ENCODE measurements around the gene RRM2. TPM values are rescaled to one million over a fixed set of nuclear protein-coding genes. Genes with fewer than 3 reads are reported as not detected.

The RRM2 gene
- total and polyA plus RNA-seq, 5 donors: 0.37 to 6.1 (median 1.3) TPM

DNA sequence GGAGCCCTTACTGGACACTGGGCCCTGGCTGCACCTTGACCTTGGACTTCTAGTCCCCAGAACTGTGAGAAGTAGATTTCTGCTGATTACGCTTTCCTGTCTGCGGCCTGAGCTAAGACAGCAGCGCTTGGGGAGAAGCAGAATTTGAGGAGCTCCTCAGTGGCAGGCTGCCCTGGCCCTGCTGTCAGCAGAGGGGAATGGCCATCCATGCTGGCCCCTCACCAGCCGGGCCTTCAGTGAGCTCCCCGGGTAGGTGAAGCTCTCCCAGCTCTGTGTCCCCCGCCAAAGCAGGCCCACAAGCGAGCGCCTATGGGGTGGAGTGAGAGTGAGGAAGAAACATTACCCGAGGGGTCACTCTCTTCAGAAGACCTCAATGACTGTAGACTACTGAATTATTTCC, 51.6 kb downstream of the RRM2 start:
- WGBS: 93% methylated on average over 9 of the region's 9 CpGs
- DNase-seq (peak in 1 of 3 donors; percentile 33), ATAC-seq (no peak)
- H3K9me3 ChIP-seq (ENCODE audit: control insufficient read depth, low read length): no peaks in the 10 kb centered on the region
- intact Hi-C loops (cut with DNase I): no loop called here
- H3K4me1 ChIP-seq (ENCODE audit: control insufficient read depth, insufficient read depth, low read length): no peaks in the 10 kb centered on the region
- H3K4me3 ChIP-seq (ENCODE audit: low read length): no peak overlapping the region
- H3K27me3 ChIP-seq (ENCODE audit: control insufficient read depth, insufficient read depth): no peaks in the 10 kb centered on the region
- H3K27ac ChIP-seq (ENCODE audit: low read length): no peak overlapping the region

DNA sequence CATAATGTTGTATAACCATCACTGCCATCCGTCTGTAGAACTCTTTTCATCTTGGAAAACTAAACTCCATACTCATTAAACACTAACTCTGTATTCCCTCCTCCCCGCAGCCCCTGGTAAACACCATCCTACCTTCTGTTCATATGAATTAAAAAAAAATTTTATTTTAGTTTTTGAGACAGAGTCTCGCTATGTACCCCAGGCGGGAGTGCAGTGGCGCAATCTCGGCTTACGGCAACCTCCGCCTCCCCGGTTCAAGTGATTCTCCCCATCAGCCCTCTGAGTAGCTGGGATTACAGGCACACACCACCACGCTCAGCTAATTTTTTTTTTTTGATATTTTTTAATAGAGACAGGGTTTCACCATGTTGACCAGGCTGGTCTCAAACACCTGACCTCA, 52.9 kb downstream of the RRM2 start:
- WGBS: 98% methylated on average over 10 of the region's 10 CpGs
- no peak for ATAC-seq
- intact Hi-C loops (cut with DNase I): no loop called here
- Histone ChIP-seq H3K4me1 (ENCODE audit: control insufficient read depth, insufficient read depth, low read length) (no peaks in the 10 kb centered on the region), H3K9me3 (ENCODE audit: control insufficient read depth, low read length) (no peaks in the 10 kb centered on the region), H3K27ac (ENCODE audit: low read length) (no peak overlapping the region), H3K27me3 (ENCODE audit: control insufficient read depth, insufficient read depth) (no peaks in the 10 kb centered on the region), H3K4me3 (ENCODE audit: low read length) (no peak overlapping the region)
- DNase-seq: no peak

DNA sequence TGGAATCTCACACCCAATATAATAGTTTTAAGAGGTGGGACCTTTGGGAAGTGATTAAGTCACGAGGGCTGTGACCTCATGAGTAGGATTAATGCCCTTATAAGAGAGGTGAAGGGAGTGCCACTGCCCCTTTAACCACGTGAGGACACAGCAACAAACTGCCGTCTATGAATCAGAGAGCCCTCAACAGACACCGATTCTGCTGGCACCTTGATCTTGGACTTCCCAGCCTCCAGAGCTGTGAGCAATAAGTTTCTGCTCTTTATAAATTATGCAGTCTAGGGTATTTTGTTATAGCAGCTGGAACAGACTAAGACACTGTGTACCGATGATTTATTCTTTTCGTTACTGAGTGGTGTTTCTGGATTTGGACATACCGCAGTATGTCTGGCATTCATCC, 56.2 kb downstream of the RRM2 start:
- 95% methylated on average over 7 of the region's 7 CpGs for WGBS
- Histone ChIP-seq H3K27me3 (ENCODE audit: control insufficient read depth, insufficient read depth) (no peaks in the 10 kb centered on the region), H3K9me3 (ENCODE audit: control insufficient read depth, low read length) (no peaks in the 10 kb centered on the region), H3K4me1 (ENCODE audit: control insufficient read depth, insufficient read depth, low read length) (no peaks in the 10 kb centered on the region), H3K4me3 (ENCODE audit: low read length) (no peak overlapping the region), H3K27ac (ENCODE audit: low read length) (no peak overlapping the region)
- intact Hi-C loops (cut with DNase I): no loop called here
- no peak for ATAC-seq
- DNase-seq: no peak

DNA sequence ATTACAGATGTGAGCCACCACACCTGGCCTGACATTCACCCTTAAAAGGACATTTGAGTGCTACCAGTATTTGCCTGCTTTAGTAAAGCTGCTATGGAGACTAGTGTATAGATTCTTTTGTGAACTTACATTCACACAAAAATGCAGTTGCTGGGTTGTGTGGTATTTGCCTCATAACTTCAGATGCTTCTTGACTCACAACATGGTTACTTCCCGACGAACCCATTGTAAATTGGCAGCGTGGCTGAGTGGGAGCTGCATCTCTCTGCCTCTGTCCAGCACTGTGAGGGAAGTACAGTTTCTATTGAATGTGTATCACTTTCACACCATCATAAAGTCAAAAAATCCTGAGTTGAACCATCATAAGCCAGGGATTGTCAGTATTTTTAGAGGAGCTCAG, 56.9 kb downstream of the RRM2 start:
- WGBS: 84% methylated on average over 3 of the region's 3 CpGs
- Histone ChIP-seq H3K27ac (ENCODE audit: low read length) (no peak overlapping the region), H3K4me1 (ENCODE audit: control insufficient read depth, insufficient read depth, low read length) (no peaks in the 10 kb centered on the region), H3K4me3 (ENCODE audit: low read length) (no peak overlapping the region), H3K9me3 (ENCODE audit: control insufficient read depth, low read length) (no peaks in the 10 kb centered on the region), H3K27me3 (ENCODE audit: control insufficient read depth, insufficient read depth) (no peaks in the 10 kb centered on the region)
- intact Hi-C loops (cut with DNase I): no loop called here
- DNase-seq: peak in 1 of 3 donors; percentile 12
- no peak for ATAC-seq

DNA sequence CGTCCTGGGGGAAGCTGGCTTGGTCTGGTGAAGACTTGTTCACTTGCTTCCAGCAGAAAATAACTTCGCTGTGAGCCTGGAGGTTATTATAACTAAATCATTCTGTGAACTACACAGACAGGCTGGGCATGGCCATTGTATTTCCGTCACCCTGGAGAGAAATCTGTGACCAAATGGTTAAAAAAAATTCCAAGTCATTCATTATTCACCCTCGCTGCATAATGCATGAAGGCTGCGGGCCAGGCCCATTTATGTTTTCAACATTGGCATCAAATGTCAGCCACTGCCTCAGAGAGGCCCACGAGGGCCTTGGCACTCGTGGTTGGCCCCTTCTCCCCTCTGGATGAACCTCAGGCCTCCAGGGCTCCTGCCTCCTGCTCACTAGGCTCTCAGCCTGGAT, 57.7 kb downstream of the RRM2 start:
- Histone ChIP-seq H3K27me3 (ENCODE audit: control insufficient read depth, insufficient read depth) (no peaks in the 10 kb centered on the region), H3K9me3 (ENCODE audit: control insufficient read depth, low read length) (no peaks in the 10 kb centered on the region), H3K4me1 (ENCODE audit: control insufficient read depth, insufficient read depth, low read length) (no peaks in the 10 kb centered on the region), H3K27ac (ENCODE audit: low read length) (no peak overlapping the region), H3K4me3 (ENCODE audit: low read length) (no peak overlapping the region)
- WGBS: 86% methylated on average over 7 of the region's 7 CpGs
- ATAC-seq (no peak), DNase-seq (peak in 1 of 3 donors; percentile 25)
- intact Hi-C loops (cut with DNase I): no loop called here

Other genes with a start within 250 kb of the RRM2 start
- 1 to 10 TPM; 2.5 to 5.7 (median 2.7) TPM for gene GRHL1, start 171.0 kb upstream of the RRM2 start, total RNA-seq
- gene GRHL1, start 171.0 kb upstream of the RRM2 start, polyA plus RNA-seq: 0.81 TPM
- gene KLF11, start 79.2 kb upstream of the RRM2 start, total RNA-seq: 10 to 100 TPM; 24.0 to 42.4 (median 26.2) TPM
- gene KLF11, start 79.2 kb upstream of the RRM2 start, polyA plus RNA-seq: 9.8 TPM
- 10 to 100 TPM in 1 of 4 donors, 1 to 10 TPM in 3; 4.9 to 13.3 (median 7.2) TPM for gene CYS1, start 42.3 kb upstream of the RRM2 start, total RNA-seq
- 6.7 TPM for gene CYS1, start 42.3 kb upstream of the RRM2 start, polyA plus RNA-seq
- 10 to 100 TPM; 18.5 to 32.2 (median 24.2) TPM for gene HPCAL1, start 180.2 kb downstream of the RRM2 start, total RNA-seq
- 32.0 TPM for gene HPCAL1, start 180.2 kb downstream of the RRM2 start, polyA plus RNA-seq

All from right cardiac atrium (tissue), 5 donors.